HG03460 (cell line): Measurements from ENCODE around the gene SP3.

Experiments
- ATAC-seq: cut with Tn5 transposase; IDR thresholded peaks from one replicate; pipeline ENCODE4 v1.9.1; 2021; ENCODE audit not compliant: unreplicated experiment

The SP3 gene

GRCh38 chr2:173997269-173997668, 32.1 kb upstream of the SP3 start:
- ATAC-seq: peak; percentile 87

- ATAC-seq: no peak
These were observed 31.6 kb upstream of the SP3 start for GRCh38 chr2:173996766-173997165.

- ATAC-seq: no peak
These were observed 28.3 kb upstream of the SP3 start for GRCh38 chr2:173993459-173993858.

GRCh38 chr2:173991856-173992588, 26.8 kb upstream of the SP3 start:
- ATAC-seq: no peak

- peak; percentile 65 for ATAC-seq
These were observed 26.0 kb upstream of the SP3 start for GRCh38 chr2:173990970-173991819.

- no peak for ATAC-seq
These were observed 25.1 kb upstream of the SP3 start for GRCh38 chr2:173990245-173990644.

- ATAC-seq: peak; percentile 31
These were observed 24.7 kb upstream of the SP3 start for GRCh38 chr2:173989884-173990215.

GRCh38 chr2:173989160-173989883, 24.1 kb upstream of the SP3 start:
- ATAC-seq: peak; percentile 46

- no peak for ATAC-seq
These were observed 21.6 kb upstream of the SP3 start for GRCh38 chr2:173986805-173987204.

GRCh38 chr2:173985605-173985992, 20.4 kb upstream of the SP3 start:
- ATAC-seq: no peak

- ATAC-seq: no peak
These were observed 19.9 kb upstream of the SP3 start for GRCh38 chr2:173984866-173985604.

GRCh38 chr2:173983391-173983871, 18.3 kb upstream of the SP3 start:
- ATAC-seq: no peak

- ATAC-seq: no peak
These were observed 17.7 kb upstream of the SP3 start for GRCh38 chr2:173982918-173983317.

- ATAC-seq: no peak
These were observed 17.1 kb upstream of the SP3 start for GRCh38 chr2:173982182-173982714.

- no peak for ATAC-seq
These were observed 16.3 kb upstream of the SP3 start for GRCh38 chr2:173981520-173981919.

- no peak for ATAC-seq
These were observed 14.7 kb upstream of the SP3 start for GRCh38 chr2:173979751-173980351.

- ATAC-seq: no peak
These were observed 13.3 kb upstream of the SP3 start for GRCh38 chr2:173978447-173978846.

- ATAC-seq: no peak
These were observed 7.5 kb upstream of the SP3 start for GRCh38 chr2:173972636-173973035.

- no peak for ATAC-seq
These were observed 7.0 kb upstream of the SP3 start for GRCh38 chr2:173972165-173972564.

GRCh38 chr2:173970516-173970924, 5.3 kb upstream of the SP3 start:
- ATAC-seq: no peak
